ENCODE results near the gene FHIT. TPM values are rescaled to one million over a fixed set of nuclear protein-coding genes. Genes with fewer than 3 reads are reported as not detected.

The FHIT gene
- total and polyA plus RNA-seq, 4 donors: 2.1 to 14.7 (median 6.6) TPM

GRCh38 chr3:59937201-59937600, 1314.1 kb downstream of the FHIT start:
- H3K9ac ChIP-seq (ENCODE audit: low read depth in 1 of 2, low read length in 2 of 2): no peak overlapping the region
- H3K9me3 ChIP-seq (ENCODE audit: control insufficient read depth in 4 of 4, low read length in 3 of 4): no peaks in the 10 kb centered on the region
- no peak overlapping the region for H3K4me3 ChIP-seq (ENCODE audit: low read depth in 1 of 3, low read length in 3 of 3)
- H3K27ac ChIP-seq (ENCODE audit: low read depth in 1 of 2, low read length in 2 of 2): no peak overlapping the region
- H3K27me3 ChIP-seq (ENCODE audit: control insufficient read depth in 4 of 4, insufficient read depth in 4 of 4, low read length in 3 of 4): no peaks in the 10 kb centered on the region
- H3K4me1 ChIP-seq (ENCODE audit: control insufficient read depth in 4 of 4, insufficient read depth in 4 of 4, low read length in 3 of 4): no peaks in the 10 kb centered on the region
- TF ChIP-seq HNF4A (conservative IDR thresholded peaks at IDR 0.05) (no peak), HNF4G (IDR thresholded peaks at IDR 0.05) (no peak), RAD21 (IDR thresholded peaks at IDR 0.05) (no peak), CTCF (IDR thresholded peaks at IDR 0.05; ENCODE audit: low read depth, low read length, missing input control) (no peak), REST (IDR thresholded peaks at IDR 0.05) (no peak), TAF1 (conservative IDR thresholded peaks at IDR 0.05) (no peak), FOXA1 (IDR thresholded peaks at IDR 0.05) (no peak), EGR1 (IDR thresholded peaks at IDR 0.05; ENCODE audit: low read depth in 2 of 2) (no peak), YY1 (IDR thresholded peaks at IDR 0.05) (no peak), SP1 (IDR thresholded peaks at IDR 0.05) (no peak), GABPA (IDR thresholded peaks at IDR 0.05 in 1 of 2, conservative IDR thresholded peaks at IDR 0.05 in 1 of 2) (no peak), RXRA (IDR thresholded peaks at IDR 0.05) (no peak)
- WGBS: 87% methylated on average over 4 of the region's 4 CpGs
- DNase-seq (ENCODE audit: low spot score): no peak
- no peaks in the 10 kb centered on the region for H3K36me3 ChIP-seq (ENCODE audit: control insufficient read depth in 4 of 4, insufficient read depth in 3 of 4, low read depth in 1 of 4, low read length in 3 of 4)

- WGBS: 88% methylated on average over 3 of the region's 3 CpGs
- no peak for DNase-seq (ENCODE audit: low spot score)
- H3K27ac ChIP-seq (ENCODE audit: low read depth in 1 of 2, low read length in 2 of 2): no peak overlapping the region
- H3K9me3 ChIP-seq (ENCODE audit: control insufficient read depth in 4 of 4, low read length in 3 of 4): no peaks in the 10 kb centered on the region
- H3K4me1 ChIP-seq (ENCODE audit: control insufficient read depth in 4 of 4, insufficient read depth in 4 of 4, low read length in 3 of 4): no peaks in the 10 kb centered on the region
- no peak overlapping the region for H3K9ac ChIP-seq (ENCODE audit: low read depth in 1 of 2, low read length in 2 of 2)
- TF ChIP-seq RAD21 (IDR thresholded peaks at IDR 0.05) (no peak), RXRA (IDR thresholded peaks at IDR 0.05) (no peak), CTCF (IDR thresholded peaks at IDR 0.05; ENCODE audit: low read depth, low read length, missing input control) (no peak), REST (IDR thresholded peaks at IDR 0.05) (no peak), ZBTB33 (IDR thresholded peaks at IDR 0.05) (no peak), NR2F2 (IDR thresholded peaks at IDR 0.05) (no peak), MAX (IDR thresholded peaks at IDR 0.05) (no peak), HNF4A (conservative IDR thresholded peaks at IDR 0.05) (no peak), ATF3 (IDR thresholded peaks at IDR 0.05) (no peak), EGR1 (IDR thresholded peaks at IDR 0.05; ENCODE audit: low read depth in 2 of 2) (no peak), SP1 (IDR thresholded peaks at IDR 0.05) (no peak), FOXA2 (IDR thresholded peaks at IDR 0.05) (no peak), HNF4G (IDR thresholded peaks at IDR 0.05) (no peak), TAF1 (conservative IDR thresholded peaks at IDR 0.05) (no peak), YY1 (IDR thresholded peaks at IDR 0.05) (no peak), FOXA1 (IDR thresholded peaks at IDR 0.05) (no peak), JUND (IDR thresholded peaks at IDR 0.05) (no peak), GABPA (IDR thresholded peaks at IDR 0.05 in 1 of 2, conservative IDR thresholded peaks at IDR 0.05 in 1 of 2) (no peak)
- H3K4me3 ChIP-seq (ENCODE audit: low read depth in 1 of 3, low read length in 3 of 3): no peak overlapping the region
- no peaks in the 10 kb centered on the region for H3K36me3 ChIP-seq (ENCODE audit: control insufficient read depth in 4 of 4, insufficient read depth in 3 of 4, low read depth in 1 of 4, low read length in 3 of 4)
- H3K27me3 ChIP-seq (ENCODE audit: control insufficient read depth in 4 of 4, insufficient read depth in 4 of 4, low read length in 3 of 4): no peaks in the 10 kb centered on the region
Measured at GRCh38 chr3:59936472-59936871, 1314.8 kb downstream of the FHIT start.

All from liver (tissue), 9 donors.